ENCODE results near the gene HNRNPH1. TPM values are rescaled to one million over a fixed set of nuclear protein-coding genes. Genes with fewer than 3 reads are reported as not detected.

Gene HNRNPH1, protein sequence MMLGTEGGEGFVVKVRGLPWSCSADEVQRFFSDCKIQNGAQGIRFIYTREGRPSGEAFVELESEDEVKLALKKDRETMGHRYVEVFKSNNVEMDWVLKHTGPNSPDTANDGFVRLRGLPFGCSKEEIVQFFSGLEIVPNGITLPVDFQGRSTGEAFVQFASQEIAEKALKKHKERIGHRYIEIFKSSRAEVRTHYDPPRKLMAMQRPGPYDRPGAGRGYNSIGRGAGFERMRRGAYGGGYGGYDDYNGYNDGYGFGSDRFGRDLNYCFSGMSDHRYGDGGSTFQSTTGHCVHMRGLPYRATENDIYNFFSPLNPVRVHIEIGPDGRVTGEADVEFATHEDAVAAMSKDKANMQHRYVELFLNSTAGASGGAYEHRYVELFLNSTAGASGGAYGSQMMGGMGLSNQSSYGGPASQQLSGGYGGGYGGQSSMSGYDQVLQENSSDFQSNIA
- 492 to 619 TPM (median 511 TPM) in 5 replicates for total RNA-seq (2022; extraction: Qiagen RNA extraction; ENCODE audit: low read depth)

DNA sequence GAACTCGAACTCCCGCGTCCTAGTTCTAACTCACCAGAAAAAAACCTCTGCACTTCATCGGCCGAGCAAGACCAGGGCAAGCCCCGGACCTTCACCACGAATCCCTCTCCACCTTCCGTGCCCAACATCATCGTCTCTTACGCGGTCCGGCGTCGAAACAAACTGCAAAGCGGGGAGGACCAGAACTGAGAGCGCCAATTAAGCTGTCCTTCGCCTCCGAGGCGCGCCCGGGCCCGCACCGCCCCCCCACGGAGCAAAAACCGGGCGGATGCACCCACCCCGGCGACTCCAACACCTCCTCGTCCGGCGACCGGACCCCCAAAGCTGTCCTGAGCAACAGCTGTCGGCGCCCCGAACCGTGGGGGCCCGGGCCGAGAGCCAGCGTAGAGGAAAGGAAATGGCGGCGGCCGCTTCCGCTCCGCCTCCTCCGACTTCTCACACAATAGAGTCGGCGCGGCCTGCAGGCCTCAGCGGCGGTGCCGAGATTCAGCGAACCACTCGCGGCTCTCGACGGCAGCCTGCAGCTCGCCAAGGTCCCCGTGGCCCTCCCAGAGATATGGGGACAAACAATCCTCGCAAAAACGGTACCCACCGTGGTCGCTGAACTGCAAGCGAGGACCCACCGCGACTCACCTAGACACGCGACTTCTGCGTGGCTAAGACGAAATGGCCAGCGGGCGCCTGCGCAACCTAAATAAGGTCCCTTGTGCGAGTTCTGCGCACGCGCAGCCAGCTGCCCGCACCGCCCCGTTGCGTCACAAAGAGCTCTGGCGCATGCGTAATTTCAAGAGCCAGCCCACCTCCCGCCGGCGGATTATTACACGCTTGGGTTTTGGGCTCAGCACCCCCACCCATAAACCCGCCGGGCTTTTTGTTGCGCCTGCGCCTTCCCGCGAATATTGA, at the start of gene HNRNPH1:
HNRNPH1 (minus strand) TSS at position 669 of the 903 bp plus-strand sequence; CDS start at position 131, 538 bp downstream.

Other genes with a start within 250 kb of the HNRNPH1 start
- gene RUFY1, start 73.1 kb downstream of the HNRNPH1 start, total RNA-seq (2022; extraction: Qiagen RNA extraction; ENCODE audit: low read depth), result 28.6 to 34.3 TPM (median 31.0 TPM) in 5 replicates
- gene CBY3, start 57.4 kb upstream of the HNRNPH1 start, total RNA-seq (2022; extraction: Qiagen RNA extraction; ENCODE audit: low read depth), result not detected in 5 replicates
- 334 to 419 TPM (median 391 TPM) in 5 replicates for gene CANX, start 75.3 kb upstream of the HNRNPH1 start, total RNA-seq (2022; extraction: Qiagen RNA extraction; ENCODE audit: low read depth)
- gene MAML1, start 109.2 kb upstream of the HNRNPH1 start, total RNA-seq (2022; extraction: Qiagen RNA extraction; ENCODE audit: low read depth), result 15.0 to 24.8 TPM (median 19.3 TPM) in 5 replicates
- gene LTC4S, start 170.3 kb upstream of the HNRNPH1 start, total RNA-seq (2022; extraction: Qiagen RNA extraction; ENCODE audit: low read depth), result 0.63 TPM in 1 of 5 replicates, not detected in the others
- gene MGAT4B, start 183.2 kb upstream of the HNRNPH1 start, total RNA-seq (2022; extraction: Qiagen RNA extraction; ENCODE audit: low read depth), result 183 to 244 TPM (median 236 TPM) in 5 replicates
- 928 to 1,201 TPM (median 1,000 TPM) in 5 replicates for gene SQSTM1, start 197.2 kb upstream of the HNRNPH1 start, total RNA-seq (2022; extraction: Qiagen RNA extraction; ENCODE audit: low read depth)
- 13.0 to 24.5 TPM (median 20.8 TPM) in 5 replicates for gene MRNIP, start 235.1 kb upstream of the HNRNPH1 start, total RNA-seq (2022; extraction: Qiagen RNA extraction; ENCODE audit: low read depth)

All from A549 treated with ZK216348 at 1 μM for 4 hours (cell line).